ENCODE data around the gene ING5. TPM values are rescaled to one million over a fixed set of nuclear protein-coding genes. Genes with fewer than 3 reads are reported as not detected.

The ING5 gene
- total RNA-seq, 1 experiment from 2014 or later = 39.8 TPM

DNA sequence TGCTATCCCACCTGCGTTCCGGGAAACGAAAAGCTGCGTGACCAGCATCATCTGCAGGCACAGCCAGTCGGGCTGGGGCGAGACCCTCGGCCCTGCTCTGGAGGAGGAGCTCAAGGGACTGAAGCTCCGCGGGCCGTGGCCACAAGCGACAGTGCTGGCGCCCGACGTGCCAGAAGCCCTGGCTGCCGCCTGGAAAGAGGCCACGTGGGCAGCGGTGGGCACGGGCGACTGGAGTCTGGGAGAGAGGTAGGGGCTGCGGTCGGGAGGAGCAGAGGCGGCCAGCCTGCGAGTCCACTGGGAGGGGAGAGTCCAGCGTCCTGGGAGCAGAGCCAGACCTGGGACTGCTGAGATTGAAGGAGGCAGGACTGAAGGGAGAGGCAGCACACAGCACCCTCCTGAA, 24.4 kb upstream of the ING5 start:
- Histone ChIP-seq H3K9me3 (ENCODE audit: control insufficient read depth, insufficient read depth, low read depth, low read length) (no peaks in the 10 kb centered on the region), H3K4me3 (ENCODE audit: low read depth in 2 of 2, low read length in 2 of 2) (no peak overlapping the region), H3K27ac (ENCODE audit: low read length) (no peak overlapping the region), H3K4me1 (ENCODE audit: control insufficient read depth, insufficient read depth, low read length) (peaks cover 3% of the 10 kb centered on the region; the same call in 1 of the 2 replicates), H3K27me3 (ENCODE audit: control insufficient read depth, insufficient read depth, low read length) (no peaks in the 10 kb centered on the region), H3K36me3 (ENCODE audit: control insufficient read depth, insufficient read depth, low read length) (peaks cover 3% of the 10 kb centered on the region; the same call in 1 of the 2 replicates)
- no TSS peak for BruUV-seq (replicated peaks)
- intact Hi-C loops (cut with micrococcal nuclease; ENCODE audit: unreplicated experiment) (no loop called here), in situ Hi-C loops (cut with HindIII; ENCODE audit: low pct_unique_long_range_greater_than_20kb, low sequenced_read_pairs) (no loop called here)
- TF ChIP-seq POLR2AphosphoS5 (IDR thresholded peaks at IDR 0.05; ENCODE audit: low read depth, low read length) (no peak), TCF7L2 (IDR thresholded peaks at IDR 0.05; ENCODE audit: low read depth, low read length) (no peak), REST (IDR thresholded peaks at IDR 0.05; ENCODE audit: insufficient read depth in 1 of 2, low read depth in 2 of 2, low read length in 1 of 2) (no peak), SIN3A (IDR thresholded peaks at IDR 0.05; ENCODE audit: borderline replicate concordance, insufficient read depth, low read depth, low read length) (no peak)
- TF ChIP-seq, protein P1, sequence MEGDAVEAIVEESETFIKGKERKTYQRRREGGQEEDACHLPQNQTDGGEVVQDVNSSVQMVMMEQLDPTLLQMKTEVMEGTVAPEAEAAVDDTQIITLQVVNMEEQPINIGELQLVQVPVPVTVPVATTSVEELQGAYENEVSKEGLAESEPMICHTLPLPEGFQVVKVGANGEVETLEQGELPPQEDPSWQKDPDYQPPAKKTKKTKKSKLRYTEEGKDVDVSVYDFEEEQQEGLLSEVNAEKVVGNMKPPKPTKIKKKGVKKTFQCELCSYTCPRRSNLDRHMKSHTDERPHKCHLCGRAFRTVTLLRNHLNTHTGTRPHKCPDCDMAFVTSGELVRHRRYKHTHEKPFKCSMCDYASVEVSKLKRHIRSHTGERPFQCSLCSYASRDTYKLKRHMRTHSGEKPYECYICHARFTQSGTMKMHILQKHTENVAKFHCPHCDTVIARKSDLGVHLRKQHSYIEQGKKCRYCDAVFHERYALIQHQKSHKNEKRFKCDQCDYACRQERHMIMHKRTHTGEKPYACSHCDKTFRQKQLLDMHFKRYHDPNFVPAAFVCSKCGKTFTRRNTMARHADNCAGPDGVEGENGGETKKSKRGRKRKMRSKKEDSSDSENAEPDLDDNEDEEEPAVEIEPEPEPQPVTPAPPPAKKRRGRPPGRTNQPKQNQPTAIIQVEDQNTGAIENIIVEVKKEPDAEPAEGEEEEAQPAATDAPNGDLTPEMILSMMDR (IDR thresholded peaks at IDR 0.05) = no peak
- ATAC-seq (no peak), DNase-seq (ENCODE audit: low read depth, low spot score) (no peak)
- CTCF ChIA-PET = no interaction called here
- POLR2A ChIA-PET = no interaction called here

GRCh38 chr2:241678307-241678706, 23.5 kb upstream of the ING5 start:
- BruUV-seq (replicated peaks) = no TSS peak
- intact Hi-C loops (cut with micrococcal nuclease; ENCODE audit: unreplicated experiment) = no loop called here

More at GRCh38 chr2:241678307-241678706, 23.5 kb upstream of the ING5 start:
- peaks cover 3% of the 10 kb centered on the region; the same call in 1 of the 2 replicates for H3K36me3 ChIP-seq (ENCODE audit: control insufficient read depth, insufficient read depth, low read length)
- in situ Hi-C loops (cut with HindIII; ENCODE audit: low pct_unique_long_range_greater_than_20kb, low sequenced_read_pairs) = no loop called here
- H3K27ac ChIP-seq (ENCODE audit: low read length) = no peak overlapping the region
- no peaks in the 10 kb centered on the region for H3K9me3 ChIP-seq (ENCODE audit: control insufficient read depth, insufficient read depth, low read depth, low read length)
- no peak for ATAC-seq
- ChIA-PET POLR2A (no interaction called here), CTCF (no interaction called here)
- no peaks in the 10 kb centered on the region for H3K27me3 ChIP-seq (ENCODE audit: control insufficient read depth, insufficient read depth, low read length)
- no peak for TF ChIP-seq REST (IDR thresholded peaks at IDR 0.05; ENCODE audit: insufficient read depth in 1 of 2, low read depth in 2 of 2, low read length in 1 of 2)
- TF ChIP-seq TCF7L2 (IDR thresholded peaks at IDR 0.05; ENCODE audit: low read depth, low read length) = no peak
- H3K4me1 ChIP-seq (ENCODE audit: control insufficient read depth, insufficient read depth, low read length) = peaks cover 3% of the 10 kb centered on the region; the same call in 1 of the 2 replicates
- H3K4me3 ChIP-seq (ENCODE audit: low read depth in 2 of 2, low read length in 2 of 2) = no peak overlapping the region
- DNase-seq (ENCODE audit: low read depth, low spot score) = no peak

Measured in Panc1 (cell line).